Esophagus squamous epithelium (tissue), 4 donors: ENCODE measurements around the gene RTF1.
"Not testable (repeated sequence)": the region's sequence is repeated elsewhere in the genome, so short reads cannot be mapped to it uniquely, and the experiment has no call there.

Experiments
- POLR2A ChIP-seq, 4 donors: fragments of 450-650 bp; IDR thresholded peaks; one replicate each; pipeline ENCODE4 v1.6.1; 2017; ENCODE audit warnings: antibody characterized with exemption in 4 of 4, mild to moderate bottlenecking in 4 of 4, moderate library complexity in 3 of 4
- TF ChIP-seq, protein P1 (sequence below), 6 experiments: fragments of 450-650 bp in 4 of 6; fragments of 200-600 bp in 2 of 6; sonication (generic) in 2 of 6; IDR thresholded peaks; one replicate each; pipeline ENCODE4 v1.5.1; 2016 to 2019; ENCODE audit warnings: antibody characterized with exemption in 6 of 6, mild to moderate bottlenecking in 4 of 6, moderate library complexity in 4 of 6

DNA sequence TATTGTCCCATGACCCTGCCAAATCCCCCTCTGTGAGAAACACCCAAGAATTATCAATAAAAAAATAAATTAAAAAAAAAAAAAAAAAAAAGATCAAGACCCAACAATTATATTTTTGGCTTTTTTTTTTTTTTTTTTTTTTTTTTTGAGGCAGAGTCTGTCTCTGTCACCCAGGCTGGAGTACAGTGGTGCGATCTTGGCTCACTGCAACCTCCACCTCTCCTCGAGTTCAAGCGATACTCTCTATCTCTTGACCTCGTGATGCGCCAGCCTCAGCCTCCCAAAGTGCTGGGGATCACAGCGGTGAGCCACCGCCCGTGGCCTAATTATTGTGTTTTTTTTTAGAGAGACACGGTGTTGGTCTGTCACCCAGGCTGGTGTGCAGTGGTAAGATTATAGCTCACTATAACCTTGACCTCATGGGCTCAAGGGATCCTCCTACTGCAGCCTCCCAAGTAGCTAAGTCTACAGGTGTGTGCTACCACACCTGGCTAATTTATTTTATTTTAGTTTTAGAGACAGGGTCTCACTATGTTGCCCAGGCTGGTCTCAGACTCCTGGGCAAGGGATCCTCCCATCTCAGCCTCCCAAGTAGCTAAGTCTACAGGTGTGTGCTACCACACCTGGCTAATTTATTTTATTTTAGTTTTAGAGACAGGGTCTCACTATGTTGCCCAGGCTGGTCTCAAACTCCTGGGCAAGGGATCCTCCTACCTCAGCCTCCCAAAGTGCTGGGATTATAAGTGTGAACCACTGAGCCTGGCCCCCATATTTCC lies 32.7 kb upstream of the RTF1 start:
- TF ChIP-seq, protein P1, sequence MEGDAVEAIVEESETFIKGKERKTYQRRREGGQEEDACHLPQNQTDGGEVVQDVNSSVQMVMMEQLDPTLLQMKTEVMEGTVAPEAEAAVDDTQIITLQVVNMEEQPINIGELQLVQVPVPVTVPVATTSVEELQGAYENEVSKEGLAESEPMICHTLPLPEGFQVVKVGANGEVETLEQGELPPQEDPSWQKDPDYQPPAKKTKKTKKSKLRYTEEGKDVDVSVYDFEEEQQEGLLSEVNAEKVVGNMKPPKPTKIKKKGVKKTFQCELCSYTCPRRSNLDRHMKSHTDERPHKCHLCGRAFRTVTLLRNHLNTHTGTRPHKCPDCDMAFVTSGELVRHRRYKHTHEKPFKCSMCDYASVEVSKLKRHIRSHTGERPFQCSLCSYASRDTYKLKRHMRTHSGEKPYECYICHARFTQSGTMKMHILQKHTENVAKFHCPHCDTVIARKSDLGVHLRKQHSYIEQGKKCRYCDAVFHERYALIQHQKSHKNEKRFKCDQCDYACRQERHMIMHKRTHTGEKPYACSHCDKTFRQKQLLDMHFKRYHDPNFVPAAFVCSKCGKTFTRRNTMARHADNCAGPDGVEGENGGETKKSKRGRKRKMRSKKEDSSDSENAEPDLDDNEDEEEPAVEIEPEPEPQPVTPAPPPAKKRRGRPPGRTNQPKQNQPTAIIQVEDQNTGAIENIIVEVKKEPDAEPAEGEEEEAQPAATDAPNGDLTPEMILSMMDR (IDR thresholded peaks at IDR 0.05), result not testable (repeated sequence)
- not testable (repeated sequence) for TF ChIP-seq POLR2A (IDR thresholded peaks at IDR 0.05)
